Measurements from ENCODE around the gene RPL29.
"Not testable (repeated sequence)": the region's sequence is repeated elsewhere in the genome, so short reads cannot be mapped to it uniquely, and the experiment has no call there.

The RPL29 gene

DNA sequence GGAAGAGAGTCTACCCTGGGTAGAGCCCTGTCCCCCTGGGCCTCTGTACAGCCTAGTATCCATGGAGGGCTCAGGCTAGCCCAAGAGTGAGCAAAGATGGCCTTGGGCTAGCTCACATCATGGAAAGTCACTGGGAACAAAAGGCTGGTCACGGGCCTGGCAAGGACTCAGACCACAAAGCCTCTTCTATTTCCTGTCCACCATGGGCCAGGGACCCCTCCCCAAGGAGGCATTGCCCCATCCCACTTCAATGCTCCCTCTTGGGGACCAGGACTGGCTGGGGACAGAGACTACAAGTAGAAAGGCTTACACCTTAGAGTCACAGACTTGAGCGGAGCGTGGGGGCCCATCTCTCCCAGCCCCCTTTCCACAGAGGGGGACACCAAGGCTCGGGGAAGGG is 43.7 kb upstream of the RPL29 start:
- no peak overlapping the region for H3K4me3 ChIP-seq (ENCODE audit: low read depth, low read length)
- TF ChIP-seq, protein P1, sequence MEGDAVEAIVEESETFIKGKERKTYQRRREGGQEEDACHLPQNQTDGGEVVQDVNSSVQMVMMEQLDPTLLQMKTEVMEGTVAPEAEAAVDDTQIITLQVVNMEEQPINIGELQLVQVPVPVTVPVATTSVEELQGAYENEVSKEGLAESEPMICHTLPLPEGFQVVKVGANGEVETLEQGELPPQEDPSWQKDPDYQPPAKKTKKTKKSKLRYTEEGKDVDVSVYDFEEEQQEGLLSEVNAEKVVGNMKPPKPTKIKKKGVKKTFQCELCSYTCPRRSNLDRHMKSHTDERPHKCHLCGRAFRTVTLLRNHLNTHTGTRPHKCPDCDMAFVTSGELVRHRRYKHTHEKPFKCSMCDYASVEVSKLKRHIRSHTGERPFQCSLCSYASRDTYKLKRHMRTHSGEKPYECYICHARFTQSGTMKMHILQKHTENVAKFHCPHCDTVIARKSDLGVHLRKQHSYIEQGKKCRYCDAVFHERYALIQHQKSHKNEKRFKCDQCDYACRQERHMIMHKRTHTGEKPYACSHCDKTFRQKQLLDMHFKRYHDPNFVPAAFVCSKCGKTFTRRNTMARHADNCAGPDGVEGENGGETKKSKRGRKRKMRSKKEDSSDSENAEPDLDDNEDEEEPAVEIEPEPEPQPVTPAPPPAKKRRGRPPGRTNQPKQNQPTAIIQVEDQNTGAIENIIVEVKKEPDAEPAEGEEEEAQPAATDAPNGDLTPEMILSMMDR (IDR thresholded peaks at IDR 0.05; ENCODE audit: borderline replicate concordance, insufficient read depth, low read depth, low read length): no peak

DNA sequence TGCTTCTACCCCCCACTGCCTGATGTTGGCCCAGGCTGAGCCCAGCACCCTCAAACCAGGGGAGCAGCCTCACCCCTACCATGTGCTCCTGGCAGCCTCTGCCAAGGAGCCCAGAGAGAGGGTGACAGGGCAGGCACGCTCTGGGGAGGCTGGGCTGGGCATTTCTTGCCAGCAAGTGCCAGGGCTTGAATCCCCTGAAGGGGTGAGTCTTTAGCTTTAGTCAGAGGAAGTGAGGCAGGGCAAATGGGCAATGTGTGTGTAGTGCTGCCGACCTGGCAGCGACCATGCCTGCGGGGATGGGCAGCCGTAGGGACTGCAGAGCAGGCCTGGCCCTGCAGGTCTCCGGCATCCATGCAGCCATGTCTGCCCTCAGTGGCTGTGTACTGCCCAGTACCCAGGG is 42.5 kb upstream of the RPL29 start:
- TF ChIP-seq, protein P1 (IDR thresholded peaks at IDR 0.05; ENCODE audit: borderline replicate concordance, insufficient read depth, low read depth, low read length): no peak
- H3K4me3 ChIP-seq (ENCODE audit: low read depth, low read length): no peak overlapping the region

DNA sequence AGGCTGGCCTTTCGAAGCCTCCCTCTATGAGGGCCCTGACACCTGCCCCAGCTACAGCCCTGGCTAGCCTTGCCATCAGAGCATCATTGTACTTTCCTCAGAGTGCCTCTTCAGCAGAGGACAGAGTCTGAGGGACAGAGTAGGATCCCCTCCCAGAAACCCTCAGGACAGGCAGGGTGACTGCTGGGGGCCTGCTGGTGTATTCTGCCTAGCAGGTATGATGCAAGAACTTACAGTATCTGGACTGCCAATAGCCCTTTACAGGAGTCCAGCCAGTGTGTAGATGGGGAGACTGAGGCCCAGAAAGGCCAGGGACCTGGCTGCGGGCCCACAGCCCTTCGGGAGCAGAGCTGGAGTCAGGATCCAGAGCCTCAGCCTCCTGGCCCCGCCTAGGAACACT is 41.6 kb upstream of the RPL29 start:
- no peak overlapping the region for H3K4me3 ChIP-seq (ENCODE audit: low read depth, low read length)
- TF ChIP-seq, protein P1 (IDR thresholded peaks at IDR 0.05; ENCODE audit: borderline replicate concordance, insufficient read depth, low read depth, low read length): no peak

DNA sequence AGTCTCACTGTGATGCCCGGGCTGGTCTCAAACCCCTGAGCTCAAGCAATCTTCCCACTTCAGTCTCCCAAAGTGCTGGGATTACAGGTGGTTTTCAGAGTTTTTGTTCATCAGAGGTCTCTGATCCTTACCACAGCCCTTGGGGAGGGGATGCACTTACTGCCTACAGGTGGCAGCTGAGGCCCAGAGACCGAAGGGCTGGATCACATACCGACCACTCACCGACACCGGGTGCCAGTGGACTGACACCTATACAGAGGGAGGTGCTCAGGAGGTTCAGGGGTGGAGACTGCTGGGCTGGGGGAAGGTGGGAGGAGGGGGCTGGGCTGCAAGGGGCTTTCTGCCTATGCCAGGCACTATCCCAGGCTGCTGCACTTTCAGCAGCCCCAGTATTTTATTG is 41.1 kb upstream of the RPL29 start:
- H3K4me3 ChIP-seq (ENCODE audit: low read depth, low read length): no peak overlapping the region
- TF ChIP-seq, protein P1 (IDR thresholded peaks at IDR 0.05; ENCODE audit: borderline replicate concordance, insufficient read depth, low read depth, low read length): no peak

DNA sequence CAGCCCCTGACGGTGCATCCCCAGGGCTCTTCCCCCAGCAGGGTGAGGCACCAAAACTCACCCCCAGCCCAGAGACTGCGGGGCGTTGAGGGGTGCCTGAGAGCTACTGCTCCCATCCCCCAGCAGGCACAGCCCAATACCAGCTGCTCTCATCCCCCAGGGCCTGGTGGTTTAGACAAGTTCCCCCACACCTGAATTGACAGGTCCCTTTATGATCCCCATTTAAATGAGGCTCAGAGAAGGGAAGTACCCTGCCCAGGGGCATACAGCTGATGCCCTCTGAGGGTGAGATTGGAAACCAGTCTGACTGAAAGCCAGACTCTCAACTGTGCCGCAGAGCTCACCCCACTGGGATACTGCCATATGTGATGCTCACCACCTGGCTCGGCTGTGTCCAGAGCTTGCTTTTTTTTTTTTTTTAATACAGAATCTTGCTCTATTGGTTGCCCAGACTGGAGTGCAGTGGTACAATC is 40.6 kb upstream of the RPL29 start:
- no peak overlapping the region for H3K4me3 ChIP-seq (ENCODE audit: low read depth, low read length)
- TF ChIP-seq, protein P1 (IDR thresholded peaks at IDR 0.05; ENCODE audit: borderline replicate concordance, insufficient read depth, low read depth, low read length): no peak

DNA sequence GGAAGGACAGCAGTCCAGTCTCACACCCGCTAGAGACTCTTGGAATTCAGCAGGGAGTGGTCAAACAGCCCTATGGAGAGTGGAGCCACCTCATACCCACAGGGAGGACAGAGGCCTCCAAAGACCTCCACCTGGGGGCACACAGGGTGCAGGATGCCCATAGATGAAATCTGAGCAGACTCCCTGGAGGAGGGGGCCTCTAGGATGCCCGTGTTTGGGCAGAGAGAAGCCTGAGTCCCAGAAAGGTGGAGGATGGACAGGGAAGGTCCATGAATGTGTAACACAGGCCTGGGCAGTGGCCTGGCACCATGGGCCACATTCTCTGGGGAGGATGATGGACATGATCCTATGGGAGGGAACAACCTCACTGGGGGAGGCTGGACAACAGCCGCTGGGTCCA is 39.0 kb upstream of the RPL29 start:
- no peak overlapping the region for H3K4me3 ChIP-seq (ENCODE audit: low read depth, low read length)
- TF ChIP-seq, protein P1 (IDR thresholded peaks at IDR 0.05; ENCODE audit: borderline replicate concordance, insufficient read depth, low read depth, low read length): no peak

- no peak overlapping the region for H3K4me3 ChIP-seq (ENCODE audit: low read depth, low read length)
- TF ChIP-seq, protein P1 (IDR thresholded peaks at IDR 0.05; ENCODE audit: borderline replicate concordance, insufficient read depth, low read depth, low read length): no peak
Measured at GRCh38 chr3:52034212-52034611, 38.5 kb upstream of the RPL29 start.

- H3K4me3 ChIP-seq (ENCODE audit: low read depth, low read length): not testable (repeated sequence)
Measured at GRCh38 chr3:52033748-52034147, 38.1 kb upstream of the RPL29 start.

Measured in GM12875 (cell line).